Stomach (tissue), 9 donors: ENCODE results near the gene PLEKHG2. TPM values are rescaled to one million over a fixed set of nuclear protein-coding genes. Genes with fewer than 3 reads are reported as not detected.

Experiments
- DNase-seq, 2 donors: peaks; one replicate each; pipeline versions ENCODE4 v3.0.0 to v3.0.0-alpha.2; 2013 to 2019
- H3K27ac ChIP-seq, 5 donors: fragments of 200-600 bp in 4 of 5; sonication (generic) in 4 of 5; one replicate each; pipeline ENCODE4 v1.5.1; 2013 to 2019; ENCODE audit warnings: mild to moderate bottlenecking in 1 of 5, moderate library complexity in 1 of 5
- H3K27me3 ChIP-seq, 3 donors: fragments of 200-600 bp; sonication (generic); one replicate each; pipeline ENCODE4 v1.5.1; 2017 to 2019; ENCODE audit warnings: mixed run types in 1 of 3
- H3K36me3 ChIP-seq, 4 donors: fragments of 200-600 bp; sonication (generic); 1 replicate in 3 of 4; 2 replicates in 1 of 4; pipeline ENCODE4 v1.5.1; 2016 to 2019
- H3K4me1 ChIP-seq, 4 donors: fragments of 200-600 bp; sonication (generic); one replicate each; pipeline ENCODE4 v1.5.1; 2016 to 2019
- H3K4me3 ChIP-seq, 4 donors: fragments of 200-600 bp; sonication (generic) in 3 of 4; one replicate each; pipeline ENCODE4 v1.5.1; 2016 to 2019; ENCODE audit warnings: mild to moderate bottlenecking in 1 of 4
- H3K9me3 ChIP-seq, 4 donors: fragments of 200-600 bp; sonication (generic); one replicate each; pipeline ENCODE4 v1.5.1; 2016 to 2019
- EP300 ChIP-seq: sonication (generic); formaldehyde crosslinking; IDR thresholded peaks from one replicate; pipeline ENCODE4 v1.6.1; 2017; ENCODE audit warnings: antibody characterized with exemption
- POLR2A ChIP-seq, 4 donors: fragments of 450-650 bp; IDR thresholded peaks; one replicate each; pipeline ENCODE4 v1.6.1; 2016; ENCODE audit warnings: antibody characterized with exemption in 4 of 4, control low read depth in 2 of 4, mild to moderate bottlenecking in 1 of 4, moderate library complexity in 1 of 4
- POLR2AphosphoS5 ChIP-seq, 3 donors: sonication (generic); formaldehyde crosslinking; IDR thresholded peaks; one replicate each; pipeline ENCODE4 v1.6.1; 2016; ENCODE audit warnings: antibody characterized with exemption in 3 of 3
- WGBS, 5 donors: extraction: QIAGEN DNeasy Blood & Tissue Kit in 3 of 5; methylation state at CpG; one replicate each; pipeline versions ENCODE4 v1.1.5 to v1.1.7; 2013 to 2018; 5-methylcytosine and 5-hydroxymethylcytosine counted together
- intact Hi-C: fragments of 100-400 bp; cut with DNase I; formaldehyde crosslinking; loops from one replicate; pipeline ENCODE4 v1.15.1; 2023; ENCODE audit warnings: low total_unique reads
- polyA plus RNA-seq, 3 donors: library from polyadenylated mRNA; stranded (reverse); fragments of 200-250 nt; gene quantifications; one replicate each; pipeline ENCODE4 v1.2.3, GENCODE V29; 2013
- total RNA-seq, 5 donors: library from RNA; depleted of rRNA; stranded (reverse); fragments of >200 nt; gene quantifications; one replicate each; pipeline versions ENCODE4 v1.1.0 to v1.2.3, GENCODE V29; 2014 to 2016
- TF ChIP-seq, protein P1 (sequence below), 7 experiments: fragments of 450-650 bp in 4 of 7; fragments of 200-600 bp in 3 of 7; sonication (generic) in 3 of 7; IDR thresholded peaks; one replicate each; pipeline ENCODE4 v1.5.1; 2016 to 2019; ENCODE audit warnings: antibody characterized with exemption in 7 of 7, control low read depth in 2 of 7, mild to moderate bottlenecking in 1 of 7
- donor health status: healthy with polysubstance abuse.
- donor health status: Bipolar disorder and iron deficiency.
- donor health status: healthy.

The PLEKHG2 gene
- total and polyA plus RNA-seq, 8 donors = 1.4 to 20.2 (median 7.2) TPM

DNA sequence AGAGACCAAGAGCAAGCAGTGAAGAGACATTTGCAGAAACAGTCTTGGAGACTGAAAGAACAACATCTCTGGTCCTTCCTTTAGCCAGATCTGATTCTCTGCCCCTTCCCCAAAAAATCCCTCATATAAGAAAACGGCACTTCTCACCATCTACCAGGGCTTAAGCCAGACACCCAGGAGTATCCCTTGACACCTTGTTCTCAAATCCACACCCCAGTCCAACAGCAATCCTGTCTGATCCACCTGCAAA lies 1.7 kb upstream of the PLEKHG2 start:
- WGBS, 5 donors = 21 to 56% (median 47%) methylated on average over 1 of the region's 1 CpG
- intact Hi-C loops = no loop called here
- peak overlapping the region; percentile 92 to 100 (median 98) for H3K27ac ChIP-seq
- H3K27me3 ChIP-seq = no peaks in the 10 kb centered on the region
- TF ChIP-seq EP300 (no peak), POLR2A (IDR thresholded peaks at IDR 0.05) (no peak), POLR2AphosphoS5 (IDR thresholded peaks at IDR 0.05) (no peak)
- TF ChIP-seq, protein P1, sequence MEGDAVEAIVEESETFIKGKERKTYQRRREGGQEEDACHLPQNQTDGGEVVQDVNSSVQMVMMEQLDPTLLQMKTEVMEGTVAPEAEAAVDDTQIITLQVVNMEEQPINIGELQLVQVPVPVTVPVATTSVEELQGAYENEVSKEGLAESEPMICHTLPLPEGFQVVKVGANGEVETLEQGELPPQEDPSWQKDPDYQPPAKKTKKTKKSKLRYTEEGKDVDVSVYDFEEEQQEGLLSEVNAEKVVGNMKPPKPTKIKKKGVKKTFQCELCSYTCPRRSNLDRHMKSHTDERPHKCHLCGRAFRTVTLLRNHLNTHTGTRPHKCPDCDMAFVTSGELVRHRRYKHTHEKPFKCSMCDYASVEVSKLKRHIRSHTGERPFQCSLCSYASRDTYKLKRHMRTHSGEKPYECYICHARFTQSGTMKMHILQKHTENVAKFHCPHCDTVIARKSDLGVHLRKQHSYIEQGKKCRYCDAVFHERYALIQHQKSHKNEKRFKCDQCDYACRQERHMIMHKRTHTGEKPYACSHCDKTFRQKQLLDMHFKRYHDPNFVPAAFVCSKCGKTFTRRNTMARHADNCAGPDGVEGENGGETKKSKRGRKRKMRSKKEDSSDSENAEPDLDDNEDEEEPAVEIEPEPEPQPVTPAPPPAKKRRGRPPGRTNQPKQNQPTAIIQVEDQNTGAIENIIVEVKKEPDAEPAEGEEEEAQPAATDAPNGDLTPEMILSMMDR (IDR thresholded peaks at IDR 0.05) = no peak
- DNase-seq = no peak
- peak overlapping the region; percentile 91 to 95 (median 93) for H3K4me3 ChIP-seq
- H3K9me3 ChIP-seq = no peaks in the 10 kb centered on the region
- H3K4me1 ChIP-seq = peaks cover 26 to 76% (median 59%) of the 10 kb centered on the region in 4 donors
- H3K36me3 ChIP-seq = peaks cover 15 to 23% (median 20%) of the 10 kb centered on the region in 4 donors

DNA sequence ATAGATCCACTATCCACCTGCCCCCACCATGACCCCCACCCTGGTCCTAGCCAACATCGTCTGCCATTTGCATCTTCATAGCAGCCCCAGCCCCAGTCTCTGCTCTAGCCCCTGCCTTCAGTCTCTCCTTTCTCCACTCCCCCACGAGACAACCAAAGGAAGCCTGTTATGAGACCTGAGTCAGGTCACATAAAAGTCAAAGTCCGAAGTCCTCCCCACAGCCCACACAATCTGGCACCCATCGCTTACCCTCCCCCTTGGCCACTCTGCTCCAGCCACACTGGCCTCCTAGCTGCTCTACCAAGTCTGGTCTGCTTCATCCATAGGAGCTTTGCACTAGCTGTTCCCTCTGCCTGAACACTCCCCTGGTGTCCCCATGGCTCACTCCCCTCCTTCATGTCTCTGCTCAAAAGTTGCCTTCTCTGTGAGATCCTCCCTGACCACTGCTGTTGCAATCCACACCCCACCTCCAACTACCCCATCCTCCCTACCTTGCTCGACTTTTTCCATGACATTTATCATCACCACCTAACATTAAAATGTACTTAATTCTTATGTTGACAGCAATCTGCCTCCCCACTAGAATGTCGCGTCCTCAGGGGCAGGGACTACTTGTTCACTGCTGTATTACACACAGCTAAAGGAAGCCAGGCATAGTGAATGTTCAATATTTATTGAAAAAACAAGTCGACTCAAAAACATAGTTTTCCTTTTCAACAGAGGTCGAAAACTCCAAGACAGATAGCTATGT lies 1.2 kb upstream of the PLEKHG2 start:
- no peaks in the 10 kb centered on the region for H3K9me3 ChIP-seq
- TF ChIP-seq POLR2A (IDR thresholded peaks at IDR 0.05) (peak in 3 of 4 donors; percentile 79 to 85 (median 80)), POLR2AphosphoS5 (IDR thresholded peaks at IDR 0.05) (peak; percentile 5 to 99 (median 97)), EP300 (no peak)
- TF ChIP-seq, protein P1 (IDR thresholded peaks at IDR 0.05) = peak in 1 of 7 experiments; percentile 9
- peak overlapping the region; percentile 92 to 100 (median 98) for H3K27ac ChIP-seq
- peaks cover 23 to 71% (median 59%) of the 10 kb centered on the region in 4 donors for H3K4me1 ChIP-seq
- H3K36me3 ChIP-seq = peaks cover 15 to 23% (median 21%) of the 10 kb centered on the region in 4 donors
- peak; percentile 86 to 89 for DNase-seq
- 6 to 11% (median 8%) methylated on average over 9 of the region's 9 CpGs for WGBS, 5 donors
- intact Hi-C loops = no loop called here
- H3K4me3 ChIP-seq = peak overlapping the region; percentile 91 to 95 (median 93)
- no peaks in the 10 kb centered on the region for H3K27me3 ChIP-seq

- TF ChIP-seq, protein P1 (IDR thresholded peaks at IDR 0.05) = peak in 6 of 7 experiments; percentile 79 to 99 (median 94)
- TF ChIP-seq EP300 = no peak
- no peaks in the 10 kb centered on the region for H3K9me3 ChIP-seq
- peaks cover 23 to 71% (median 63%) of the 10 kb centered on the region in 4 donors for H3K4me1 ChIP-seq
- DNase-seq = peak; percentile 96 to 97
- intact Hi-C loops = no loop called here
- 0% methylated on average over 7 of the region's 7 CpGs for WGBS, 5 donors
- no peaks in the 10 kb centered on the region for H3K27me3 ChIP-seq
- H3K27ac ChIP-seq = peak overlapping the region; percentile 71 to 100 (median 98)
- H3K36me3 ChIP-seq = peaks cover 17 to 28% (median 21%) of the 10 kb centered on the region in 4 donors
- peak overlapping the region; percentile 91 to 95 (median 93) for H3K4me3 ChIP-seq
These were observed 703 bp upstream of the PLEKHG2 start for GRCh38 chr19:39411832-39412099.

DNA sequence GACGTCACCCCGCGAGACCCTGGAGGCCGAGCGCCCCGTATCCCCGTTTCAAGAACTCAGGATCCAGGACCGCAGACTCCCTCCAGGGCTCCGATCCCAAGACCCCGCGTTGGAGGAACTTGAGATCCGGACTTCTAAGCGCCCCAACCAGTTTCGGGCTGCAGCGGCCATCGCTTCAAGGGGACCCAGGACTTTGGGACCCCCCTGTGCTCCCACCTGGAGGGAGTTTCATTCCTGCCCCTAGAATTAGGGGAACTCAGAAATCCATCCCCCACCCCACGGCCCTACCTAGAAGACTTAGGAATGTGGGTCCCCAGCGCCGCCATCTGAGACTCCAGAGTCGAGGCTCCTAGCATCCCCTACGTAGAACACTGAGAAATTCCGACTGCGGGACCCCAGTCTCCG lies 400 bp downstream of the PLEKHG2 start:
- peak overlapping the region; percentile 82 to 100 (median 98) for H3K27ac ChIP-seq
- no peak for TF ChIP-seq EP300
- TF ChIP-seq, protein P1 (IDR thresholded peaks at IDR 0.05) = peak in 2 of 7 experiments; percentile 19 to 71
- H3K9me3 ChIP-seq = no peaks in the 10 kb centered on the region
- H3K36me3 ChIP-seq = peaks cover 14 to 28% (median 24%) of the 10 kb centered on the region in 4 donors
- H3K4me1 ChIP-seq = peaks cover 23 to 70% (median 66%) of the 10 kb centered on the region in 4 donors
- H3K27me3 ChIP-seq = no peaks in the 10 kb centered on the region
- intact Hi-C loops = no loop called here
- 0% methylated on average over 5 to 24 of the region's 24 CpGs for WGBS, 5 donors
- DNase-seq = no peak
- peak overlapping the region; percentile 57 to 95 (median 92) for H3K4me3 ChIP-seq
